ENCODE measurements around the gene SESN3. TPM values are rescaled to one million over a fixed set of nuclear protein-coding genes. Genes with fewer than 3 reads are reported as not detected.

The SESN3 gene
- total RNA-seq, 4 donors from 2014 or later = 12.4 to 37.3 (median 25.5) TPM

DNA sequence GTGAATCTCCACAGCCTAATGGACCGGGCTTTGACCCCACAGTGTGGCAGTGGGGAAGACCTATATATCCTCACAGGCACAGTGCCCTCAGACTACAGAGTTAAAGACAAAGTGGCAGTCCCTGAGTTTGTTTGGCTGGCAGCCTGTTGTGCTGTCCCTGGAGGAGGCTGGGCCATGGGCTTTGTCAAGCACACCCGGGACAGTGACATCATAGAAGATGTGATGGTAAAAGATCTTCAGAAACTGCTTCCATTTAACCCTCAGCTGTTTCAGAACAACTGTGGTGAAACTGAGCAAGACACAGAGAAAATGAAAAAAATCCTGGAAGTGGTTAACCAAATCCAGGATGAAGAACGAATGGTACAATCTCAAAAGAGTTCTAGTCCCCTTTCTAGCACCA is 102.4 kb downstream of the SESN3 start:
- TF ChIP-seq POLR2A (IDR thresholded peaks at IDR 0.05) = no peak
- TF ChIP-seq, protein P1, sequence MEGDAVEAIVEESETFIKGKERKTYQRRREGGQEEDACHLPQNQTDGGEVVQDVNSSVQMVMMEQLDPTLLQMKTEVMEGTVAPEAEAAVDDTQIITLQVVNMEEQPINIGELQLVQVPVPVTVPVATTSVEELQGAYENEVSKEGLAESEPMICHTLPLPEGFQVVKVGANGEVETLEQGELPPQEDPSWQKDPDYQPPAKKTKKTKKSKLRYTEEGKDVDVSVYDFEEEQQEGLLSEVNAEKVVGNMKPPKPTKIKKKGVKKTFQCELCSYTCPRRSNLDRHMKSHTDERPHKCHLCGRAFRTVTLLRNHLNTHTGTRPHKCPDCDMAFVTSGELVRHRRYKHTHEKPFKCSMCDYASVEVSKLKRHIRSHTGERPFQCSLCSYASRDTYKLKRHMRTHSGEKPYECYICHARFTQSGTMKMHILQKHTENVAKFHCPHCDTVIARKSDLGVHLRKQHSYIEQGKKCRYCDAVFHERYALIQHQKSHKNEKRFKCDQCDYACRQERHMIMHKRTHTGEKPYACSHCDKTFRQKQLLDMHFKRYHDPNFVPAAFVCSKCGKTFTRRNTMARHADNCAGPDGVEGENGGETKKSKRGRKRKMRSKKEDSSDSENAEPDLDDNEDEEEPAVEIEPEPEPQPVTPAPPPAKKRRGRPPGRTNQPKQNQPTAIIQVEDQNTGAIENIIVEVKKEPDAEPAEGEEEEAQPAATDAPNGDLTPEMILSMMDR (IDR thresholded peaks at IDR 0.05) = no peak
- 85 to 87% methylated on average over 3 of the region's 3 CpGs for WGBS, 2 donors
- H3K4me3 ChIP-seq (ENCODE audit: low read depth, poor library complexity, severe bottlenecking) = no peak overlapping the region
- intact Hi-C loops (cut with DNase I; ENCODE audit: low total_unique reads) = no loop called here
- no peak for DNase-seq (ENCODE audit: low spot score in 2 of 2)

DNA sequence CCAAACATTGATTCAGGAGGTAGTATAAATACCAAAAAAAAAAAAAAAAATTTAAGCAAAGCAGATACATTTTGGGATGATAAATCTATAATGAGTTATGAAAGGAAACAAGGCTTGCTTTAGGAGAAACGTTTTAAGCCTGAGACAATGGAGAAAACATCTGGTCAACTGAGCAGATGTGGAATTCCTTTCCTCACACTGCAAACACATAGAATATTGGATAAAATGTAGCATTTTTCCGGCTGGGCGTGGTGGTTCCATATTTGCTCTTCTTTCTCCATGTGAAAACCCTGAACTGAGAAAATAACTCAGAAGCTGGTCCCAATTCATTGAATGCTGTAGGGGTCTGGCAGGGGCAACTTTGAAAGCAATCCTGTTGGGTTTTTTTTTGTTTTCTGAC is 107.4 kb downstream of the SESN3 start:
- WGBS, 2 donors = 53 to 66% methylated on average over 3 of the region's 3 CpGs
- no peak for DNase-seq (ENCODE audit: low spot score in 2 of 2)
- intact Hi-C loops (cut with DNase I; ENCODE audit: low total_unique reads) = no loop called here
- no peak overlapping the region for H3K4me3 ChIP-seq (ENCODE audit: low read depth, poor library complexity, severe bottlenecking)
- TF ChIP-seq, protein P1 (IDR thresholded peaks at IDR 0.05) = no peak
- TF ChIP-seq POLR2A (IDR thresholded peaks at IDR 0.05) = no peak

DNA sequence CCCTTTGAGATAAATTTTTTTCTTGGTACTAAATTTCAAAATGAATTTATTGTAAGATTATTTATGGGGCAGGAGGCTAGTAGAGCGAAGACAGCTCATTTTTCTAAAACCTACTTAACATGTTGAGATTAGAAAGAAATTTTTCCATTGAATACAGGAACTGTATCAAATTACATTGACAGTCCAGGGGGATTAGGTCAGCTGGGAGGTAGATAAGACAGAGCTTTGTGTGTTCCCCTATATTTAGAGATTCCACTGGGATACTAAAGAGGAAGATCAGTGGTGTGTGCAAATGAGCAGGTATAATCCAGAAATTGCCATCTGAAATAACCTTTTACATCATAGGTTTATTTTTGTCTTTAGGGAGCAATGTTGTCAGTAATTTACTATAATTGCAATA is 109.3 kb downstream of the SESN3 start:
- TF ChIP-seq, protein P1 (IDR thresholded peaks at IDR 0.05) = no peak
- TF ChIP-seq POLR2A (IDR thresholded peaks at IDR 0.05) = no peak
- intact Hi-C loops (cut with DNase I; ENCODE audit: low total_unique reads) = no loop called here
- H3K4me3 ChIP-seq (ENCODE audit: low read depth, poor library complexity, severe bottlenecking) = no peak overlapping the region
- 90 to 97% methylated on average over 1 of the region's 1 CpG for WGBS, 2 donors
- DNase-seq (ENCODE audit: low spot score in 2 of 2) = no peak

DNA sequence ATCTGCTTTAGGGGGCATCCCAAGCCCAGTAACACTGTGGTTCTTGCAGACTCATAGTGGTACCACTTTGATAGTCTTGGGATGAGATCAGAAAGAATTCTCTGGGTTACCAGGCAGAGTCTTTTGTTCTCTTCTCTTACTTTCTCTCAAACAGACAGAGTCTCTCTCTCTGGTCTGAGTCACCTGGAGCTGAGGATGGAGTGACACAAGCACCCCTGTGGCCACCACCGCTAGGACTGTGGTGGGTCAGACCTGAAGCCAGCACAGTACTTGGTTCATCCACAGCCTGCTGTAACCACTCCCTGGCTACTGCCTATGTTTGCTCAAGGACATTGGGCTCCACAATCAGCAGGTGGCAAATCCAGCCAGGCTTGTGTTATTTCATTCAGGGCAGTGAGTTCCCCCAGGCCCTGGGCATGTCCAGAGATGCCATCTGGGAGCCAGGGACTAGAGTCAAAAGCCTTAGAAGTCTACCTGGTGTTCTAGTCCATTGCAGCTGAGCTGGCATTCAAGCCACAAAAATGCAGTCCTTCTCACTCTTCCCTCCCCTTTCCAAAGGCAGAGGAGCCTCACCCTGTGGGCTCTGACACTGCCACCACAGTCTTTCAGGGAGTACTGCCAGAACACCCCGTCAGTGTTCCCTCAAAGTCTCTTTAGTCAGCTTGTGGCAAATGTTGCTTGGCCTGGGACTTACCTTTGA is 111.5 kb downstream of the SESN3 start:
- intact Hi-C loops (cut with DNase I; ENCODE audit: low total_unique reads) = no loop called here
- 77 to 89% methylated on average over 2 of the region's 2 CpGs for WGBS, 2 donors
- no peak for DNase-seq (ENCODE audit: low spot score in 2 of 2)
- no peak overlapping the region for H3K4me3 ChIP-seq (ENCODE audit: low read depth, poor library complexity, severe bottlenecking)
- TF ChIP-seq, protein P1 (IDR thresholded peaks at IDR 0.05) = no peak
- no peak for TF ChIP-seq POLR2A (IDR thresholded peaks at IDR 0.05)

DNA sequence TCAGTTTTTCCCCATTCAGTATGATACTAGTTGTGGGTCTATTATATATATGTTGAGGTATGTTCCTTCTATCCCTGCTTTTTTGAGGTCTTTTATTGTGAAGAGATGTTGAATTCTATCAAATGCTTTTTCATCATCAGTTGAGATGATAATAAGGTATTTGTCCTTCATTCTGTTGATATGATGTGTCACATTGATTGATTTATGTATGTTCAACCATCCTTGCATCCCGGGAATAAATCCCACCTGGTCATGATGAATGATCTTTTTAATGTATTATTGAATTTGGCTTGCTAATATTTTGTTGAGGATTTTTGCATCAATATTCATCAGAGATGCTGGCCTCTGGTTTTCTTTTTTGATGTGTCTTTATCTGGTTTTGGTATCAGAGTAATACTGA is 115.4 kb downstream of the SESN3 start:
- intact Hi-C loops (cut with DNase I; ENCODE audit: low total_unique reads) = no loop called here
- WGBS, 2 donors = 75 to 78% methylated on average over 1 of the region's 1 CpG

More for the DNA sequence above, 115.4 kb downstream of the SESN3 start:
- no peak for DNase-seq (ENCODE audit: low spot score in 2 of 2)
- TF ChIP-seq, protein P1 (IDR thresholded peaks at IDR 0.05) = no peak
- TF ChIP-seq POLR2A (IDR thresholded peaks at IDR 0.05) = no peak
- H3K4me3 ChIP-seq (ENCODE audit: low read depth, poor library complexity, severe bottlenecking) = no peak overlapping the region

Other genes starting within 250 kb of the SESN3 start
- gene KDM4E, start 205.9 kb downstream of the SESN3 start, total RNA-seq = not detected
- gene KDM4F, start 181.8 kb downstream of the SESN3 start, total RNA-seq = not detected
- 10 to 100 TPM; 28.6 to 51.2 (median 41.3) TPM for gene SRSF8, start 164.3 kb downstream of the SESN3 start, total RNA-seq
- 100 to 1,000 TPM in 1 of 4 donors, 10 to 100 TPM in 3; 57.6 to 113 (median 87.2) TPM for gene ENDOD1, start 141.4 kb downstream of the SESN3 start, total RNA-seq